GM12878 (cell line): ENCODE results near the gene AMHR2.

Experiments
- EZH2 ChIP-seq: IDR thresholded peaks from 2 replicates; pipeline ENCODE4 v1.6.1; 2012; ENCODE audit warnings: low read depth, mild to moderate bottlenecking, control low read depth, inconsistent platforms, low read length, borderline replicate concordance; ENCODE audit not compliant: control insufficient read depth
- FOS ChIP-seq: IDR thresholded peaks from 3 replicates; pipeline ENCODE4 v1.6.1; 2011; ENCODE audit warnings: borderline replicate concordance; ENCODE audit not compliant: insufficient read length; ENCODE audit errors: extremely low read depth
- NFYA ChIP-seq: IDR thresholded peaks from 2 replicates; pipeline ENCODE4 v1.6.1; 2011; ENCODE audit warnings: low read depth, mild to moderate bottlenecking, low read length, improper control_type of control experiment, borderline replicate concordance
- POLR2A ChIP-seq: IDR thresholded peaks from 2 replicates; pipeline ENCODE4 v1.6.1; 2011; ENCODE audit warnings: low read depth, mild to moderate bottlenecking, low read length
- RAD21 ChIP-seq: IDR thresholded peaks from 2 replicates; pipeline ENCODE4 v1.6.1; 2011; ENCODE audit warnings: mild to moderate bottlenecking, low read depth, low read length, moderate library complexity; ENCODE audit not compliant: insufficient read depth
- SREBF2 ChIP-seq: IDR thresholded peaks from 2 replicates; pipeline ENCODE4 v1.6.1; 2012; ENCODE audit warnings: mild to moderate bottlenecking, low read length
- YY1 ChIP-seq: IDR thresholded peaks from 2 replicates; pipeline ENCODE4 v1.6.1; 2011; ENCODE audit warnings: low read depth, mild to moderate bottlenecking, low read length
- ZBTB33 ChIP-seq: fragments of 450-650 bp; IDR thresholded peaks from 2 replicates; pipeline ENCODE4 v1.6.1; 2017; ENCODE audit warnings: mild to moderate bottlenecking
- ZNF274 ChIP-seq: IDR thresholded peaks from one replicate; pipeline ENCODE4 v1.8.0; 2011; ENCODE audit not compliant: insufficient read length, insufficient read depth

- TF ChIP-seq EZH2 (no peak), YY1 (no peak), FOS (no peak), RAD21 (no peak), ZBTB33 (no peak), ZNF274 (no peak), POLR2A (no peak), SREBF2 (no peak), NFYA (no peak)
Measured at GRCh38 chr12:53466640-53467039, 43.0 kb downstream of the AMHR2 start.
